SU-DHL-6 (cell line): Measurements from ENCODE around the gene NLRP1.

ENCODE experiments used
- H2AFZ ChIP-seq: fragments of 200-600 bp; sonication (generic); 2 replicates; pipeline ENCODE4 v1.6.1; 2014; ENCODE audit warnings: low read depth, mild to moderate bottlenecking, moderate library complexity, mixed read lengths, antibody characterized with exemption, low read length; ENCODE audit not compliant: severe bottlenecking
- H3F3A ChIP-seq: fragments of 200-600 bp; shearing (Covaris generic); 2 replicates; pipeline ENCODE4 v1.6.0; 2016; ENCODE audit warnings: antibody characterized with exemption, mild to moderate bottlenecking; ENCODE audit not compliant: insufficient read depth
- H3K27ac ChIP-seq: fragments of 200-600 bp; sonication (generic); 2 replicates; pipeline ENCODE4 v1.5.1; 2016; ENCODE audit warnings: low read depth, mild to moderate bottlenecking, low read length, moderate library complexity, mixed read lengths
- H3K27me3 ChIP-seq: fragments of 200-600 bp; sonication (generic), shearing (Covaris generic); 2 replicates; pipeline ENCODE4 v1.6.0; 2014; ENCODE audit warnings: mild to moderate bottlenecking, low read length
- H3K36me3 ChIP-seq: fragments of 200-600 bp; sonication (generic); 2 replicates; pipeline ENCODE4 v1.6.1; 2014; ENCODE audit warnings: mild to moderate bottlenecking, low read length, mixed read lengths
- H3K4me2 ChIP-seq: fragments of 300-600, 200-600 bp; shearing (Covaris generic), sonication (generic); 2 replicates; pipeline ENCODE4 v1.6.0; 2014; ENCODE audit warnings: low read length, low read depth, mild to moderate bottlenecking; ENCODE audit not compliant: poor library complexity, severe bottlenecking
- H3K4me3 ChIP-seq: fragments of 200-600 bp; sonication (generic); 2 replicates; pipeline ENCODE4 v1.5.1; 2014; ENCODE audit warnings: antibody characterized with exemption, low read length, mild to moderate bottlenecking, mixed read lengths; ENCODE audit not compliant: insufficient read depth, poor library complexity, severe bottlenecking
- H3K79me2 ChIP-seq: fragments of 200-600 bp; sonication (generic); 2 replicates; pipeline ENCODE4 v1.6.1; 2014; ENCODE audit warnings: mild to moderate bottlenecking, low read length, moderate library complexity; ENCODE audit not compliant: insufficient read depth
- H3K9ac ChIP-seq: fragments of 200-600 bp; sonication (generic); 2 replicates; pipeline ENCODE4 v1.7.0; 2014; ENCODE audit warnings: mild to moderate bottlenecking, low read length
- H3K9me2 ChIP-seq: fragments of 200-600 bp; sonication (generic); replicated peaks from 2 replicates; pipeline ENCODE4 v1.6.1; 2014; ENCODE audit warnings: low read length; ENCODE audit not compliant: insufficient read depth
- H3K9me3 ChIP-seq: fragments of 200-600 bp; sonication (generic); 2 replicates; pipeline ENCODE4 v1.6.1; 2014; ENCODE audit warnings: low read length, mixed read lengths; ENCODE audit not compliant: insufficient read depth
- H4K20me1 ChIP-seq: fragments of 200-600 bp; sonication (generic); 2 replicates; pipeline ENCODE4 v1.6.1; 2014; ENCODE audit warnings: low read depth, mild to moderate bottlenecking, antibody characterized with exemption, low read length, moderate library complexity, mixed read lengths
- EZH2phosphoT487 ChIP-seq: fragments of 200-600 bp; sonication (generic), shearing (Covaris generic); conservative IDR thresholded peaks from 2 replicates; pipeline ENCODE4 v1.6.1; 2018; ENCODE audit warnings: mild to moderate bottlenecking, antibody characterized with exemption, low read length, moderate library complexity, mixed read lengths
- TF ChIP-seq, protein P1 (sequence below): fragments of 200-600 bp; sonication (generic); IDR thresholded peaks from one replicate; pipeline ENCODE4 v1.5.1; 2017; ENCODE audit warnings: antibody characterized with exemption, mild to moderate bottlenecking, low read length, moderate library complexity; ENCODE audit not compliant: insufficient read depth, poor library complexity, severe bottlenecking

Gene NLRP1

DNA sequence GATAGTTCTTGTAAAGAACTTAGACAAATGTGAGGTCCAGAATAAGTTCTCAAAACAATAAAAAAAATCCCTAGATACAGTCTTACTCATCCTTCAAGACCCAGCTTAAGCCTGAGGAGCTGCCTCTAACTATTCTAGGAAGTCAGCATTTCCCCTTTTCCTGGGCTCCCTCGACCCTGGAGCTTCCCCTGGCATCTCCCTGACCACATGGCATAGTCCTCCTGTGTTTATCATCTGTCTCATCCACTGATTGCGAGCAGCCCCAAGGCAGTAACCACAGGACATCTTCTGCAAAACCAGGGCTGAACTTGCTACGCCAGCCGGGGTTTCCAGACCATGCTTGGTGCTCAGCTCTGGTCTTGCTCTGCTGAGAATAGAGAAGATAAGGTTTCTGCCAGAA, 36.7 kb upstream of the NLRP1 start:
- Histone ChIP-seq H3K36me3 (no peaks in the 10 kb centered on the region), H3K27ac (no peak overlapping the region), H2AFZ (no peak overlapping the region), H3F3A (no peaks in the 10 kb centered on the region), H3K9ac (no peak overlapping the region), H4K20me1 (no peaks in the 10 kb centered on the region), H3K4me3 (no peak overlapping the region), H3K9me3 (no peaks in the 10 kb centered on the region), H3K9me2 (no peaks in the 10 kb centered on the region), H3K27me3 (no peaks in the 10 kb centered on the region), H3K79me2 (no peaks in the 10 kb centered on the region), H3K4me2 (no peak overlapping the region)
- no peak for TF ChIP-seq EZH2phosphoT487
- TF ChIP-seq, protein P1, sequence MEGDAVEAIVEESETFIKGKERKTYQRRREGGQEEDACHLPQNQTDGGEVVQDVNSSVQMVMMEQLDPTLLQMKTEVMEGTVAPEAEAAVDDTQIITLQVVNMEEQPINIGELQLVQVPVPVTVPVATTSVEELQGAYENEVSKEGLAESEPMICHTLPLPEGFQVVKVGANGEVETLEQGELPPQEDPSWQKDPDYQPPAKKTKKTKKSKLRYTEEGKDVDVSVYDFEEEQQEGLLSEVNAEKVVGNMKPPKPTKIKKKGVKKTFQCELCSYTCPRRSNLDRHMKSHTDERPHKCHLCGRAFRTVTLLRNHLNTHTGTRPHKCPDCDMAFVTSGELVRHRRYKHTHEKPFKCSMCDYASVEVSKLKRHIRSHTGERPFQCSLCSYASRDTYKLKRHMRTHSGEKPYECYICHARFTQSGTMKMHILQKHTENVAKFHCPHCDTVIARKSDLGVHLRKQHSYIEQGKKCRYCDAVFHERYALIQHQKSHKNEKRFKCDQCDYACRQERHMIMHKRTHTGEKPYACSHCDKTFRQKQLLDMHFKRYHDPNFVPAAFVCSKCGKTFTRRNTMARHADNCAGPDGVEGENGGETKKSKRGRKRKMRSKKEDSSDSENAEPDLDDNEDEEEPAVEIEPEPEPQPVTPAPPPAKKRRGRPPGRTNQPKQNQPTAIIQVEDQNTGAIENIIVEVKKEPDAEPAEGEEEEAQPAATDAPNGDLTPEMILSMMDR = no peak

DNA sequence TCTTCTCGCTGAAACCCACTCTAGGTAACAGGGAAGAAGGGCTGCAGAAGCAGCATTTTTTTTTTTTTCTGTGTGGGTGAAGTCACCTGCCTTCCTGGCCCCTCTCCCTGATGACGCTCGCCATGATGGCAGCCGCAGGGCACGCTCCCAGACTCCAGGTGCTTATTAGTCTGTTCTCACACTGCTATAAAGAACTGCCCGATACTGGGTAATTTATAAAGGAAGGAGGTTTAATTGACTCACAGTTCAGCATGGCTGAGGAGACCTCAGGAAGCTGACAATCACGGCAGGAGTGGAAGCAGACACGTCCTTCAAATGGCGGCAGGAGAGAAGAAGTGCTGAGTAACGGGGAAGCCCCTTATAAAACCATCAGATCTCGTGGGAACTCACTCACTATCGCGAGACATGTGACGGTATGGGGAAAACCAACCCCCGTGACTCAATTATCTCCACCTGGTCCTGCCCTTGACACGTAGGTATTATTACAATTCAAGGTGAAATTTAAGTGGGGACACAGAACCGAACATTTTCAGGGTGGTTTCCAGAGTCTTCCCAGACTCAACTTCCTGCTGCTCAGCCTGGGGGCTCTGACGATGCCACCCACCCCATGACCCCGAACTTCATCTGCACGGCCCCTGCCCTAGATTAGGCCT, 34.9 kb upstream of the NLRP1 start:
- TF ChIP-seq EZH2phosphoT487 = no peak
- TF ChIP-seq, protein P1 = no peak
- H3K27me3 ChIP-seq = no peaks in the 10 kb centered on the region
- H2AFZ ChIP-seq = no peak overlapping the region
- no peak overlapping the region for H3K4me2 ChIP-seq
- H3K4me3 ChIP-seq = no peak overlapping the region
- H3K9ac ChIP-seq = no peak overlapping the region
- H3K9me2 ChIP-seq = no peaks in the 10 kb centered on the region
- no peaks in the 10 kb centered on the region for H4K20me1 ChIP-seq
- no peaks in the 10 kb centered on the region for H3K79me2 ChIP-seq
- no peaks in the 10 kb centered on the region for H3F3A ChIP-seq
- no peaks in the 10 kb centered on the region for H3K9me3 ChIP-seq
- H3K27ac ChIP-seq = no peak overlapping the region
- H3K36me3 ChIP-seq = no peaks in the 10 kb centered on the region

DNA sequence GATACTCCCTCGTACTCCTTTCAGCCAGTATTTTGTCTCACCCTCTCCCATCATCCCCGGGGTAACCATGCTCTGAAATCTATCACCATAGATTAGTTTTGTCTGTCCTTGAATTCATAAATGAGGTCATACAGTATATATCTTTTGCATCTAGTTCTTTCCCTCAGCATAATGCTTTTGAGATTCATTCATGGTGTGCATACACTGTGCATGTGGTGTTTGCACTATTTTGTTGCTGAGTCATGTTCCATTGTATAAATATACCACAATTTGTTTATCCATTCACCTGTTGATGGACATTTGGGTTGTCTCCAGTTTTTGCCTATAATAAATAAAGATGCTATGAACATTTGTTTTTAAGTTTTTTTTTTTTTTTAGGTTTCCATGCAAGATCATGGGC, 34.2 kb upstream of the NLRP1 start:
- TF ChIP-seq, protein P1 = no peak
- no peak for TF ChIP-seq EZH2phosphoT487
- Histone ChIP-seq H3K36me3 (no peaks in the 10 kb centered on the region), H2AFZ (no peak overlapping the region), H4K20me1 (no peaks in the 10 kb centered on the region), H3K9me2 (no peaks in the 10 kb centered on the region), H3K27me3 (no peaks in the 10 kb centered on the region), H3K9me3 (no peaks in the 10 kb centered on the region), H3K79me2 (no peaks in the 10 kb centered on the region), H3K4me2 (no peak overlapping the region), H3F3A (no peaks in the 10 kb centered on the region), H3K27ac (no peak overlapping the region), H3K4me3 (no peak overlapping the region), H3K9ac (no peak overlapping the region)
